ENCODE data around the gene SERINC5.

The SERINC5 gene

DNA sequence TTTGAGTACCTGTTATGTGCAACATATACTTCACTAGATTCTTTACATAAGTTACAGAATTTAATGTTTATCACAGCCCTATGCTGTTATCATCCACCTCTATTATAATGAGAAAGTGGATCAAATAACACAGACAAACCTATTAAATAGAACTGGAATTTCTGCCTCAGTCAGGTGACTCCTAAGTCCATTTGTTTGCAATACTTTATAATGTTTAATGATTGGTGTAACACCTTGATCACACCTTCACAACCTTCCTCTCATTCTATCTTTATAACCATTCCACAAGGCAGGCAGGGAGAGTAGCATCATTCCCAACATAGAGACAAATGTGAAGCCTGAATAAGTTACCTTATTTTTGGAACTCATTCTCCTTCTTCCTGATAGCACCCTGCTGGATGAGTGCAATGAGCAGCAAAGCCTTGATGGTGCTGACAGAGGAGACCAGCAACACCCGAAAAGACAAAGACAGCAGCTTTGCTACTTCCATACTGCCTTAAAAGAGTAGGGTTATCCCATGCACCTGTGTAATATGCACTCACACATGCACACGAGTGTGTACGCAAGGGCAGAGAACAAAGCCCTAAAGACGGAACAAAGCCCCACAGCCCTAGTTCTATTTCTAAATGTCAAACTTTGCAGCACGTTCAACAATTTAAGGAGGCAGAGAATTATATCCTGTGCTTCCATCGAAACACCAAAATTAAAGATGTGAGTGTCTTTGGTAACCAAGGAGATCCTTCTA is 30.5 kb downstream of the SERINC5 start:
- TF ChIP-seq, protein P1, sequence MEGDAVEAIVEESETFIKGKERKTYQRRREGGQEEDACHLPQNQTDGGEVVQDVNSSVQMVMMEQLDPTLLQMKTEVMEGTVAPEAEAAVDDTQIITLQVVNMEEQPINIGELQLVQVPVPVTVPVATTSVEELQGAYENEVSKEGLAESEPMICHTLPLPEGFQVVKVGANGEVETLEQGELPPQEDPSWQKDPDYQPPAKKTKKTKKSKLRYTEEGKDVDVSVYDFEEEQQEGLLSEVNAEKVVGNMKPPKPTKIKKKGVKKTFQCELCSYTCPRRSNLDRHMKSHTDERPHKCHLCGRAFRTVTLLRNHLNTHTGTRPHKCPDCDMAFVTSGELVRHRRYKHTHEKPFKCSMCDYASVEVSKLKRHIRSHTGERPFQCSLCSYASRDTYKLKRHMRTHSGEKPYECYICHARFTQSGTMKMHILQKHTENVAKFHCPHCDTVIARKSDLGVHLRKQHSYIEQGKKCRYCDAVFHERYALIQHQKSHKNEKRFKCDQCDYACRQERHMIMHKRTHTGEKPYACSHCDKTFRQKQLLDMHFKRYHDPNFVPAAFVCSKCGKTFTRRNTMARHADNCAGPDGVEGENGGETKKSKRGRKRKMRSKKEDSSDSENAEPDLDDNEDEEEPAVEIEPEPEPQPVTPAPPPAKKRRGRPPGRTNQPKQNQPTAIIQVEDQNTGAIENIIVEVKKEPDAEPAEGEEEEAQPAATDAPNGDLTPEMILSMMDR (IDR thresholded peaks at IDR 0.05; ENCODE audit: poor library complexity, severe bottlenecking) = no peak
- no peaks in the 10 kb centered on the region for H3K4me1 ChIP-seq (ENCODE audit: insufficient read depth, poor library complexity, severe bottlenecking)
- no peaks in the 10 kb centered on the region for H3K27me3 ChIP-seq (ENCODE audit: insufficient read depth, poor library complexity, severe bottlenecking)
- no peak overlapping the region for H3K27ac ChIP-seq (ENCODE audit: poor library complexity, severe bottlenecking)
- ATAC-seq (ENCODE audit: low read depth) = no peak
- DNase-seq (ENCODE audit: low spot score) = no peak
- H3K9me3 ChIP-seq (ENCODE audit: severe bottlenecking) = no peaks in the 10 kb centered on the region
- no peaks in the 10 kb centered on the region for H3K36me3 ChIP-seq (ENCODE audit: low read depth)
- H3K4me3 ChIP-seq (ENCODE audit: severe bottlenecking) = no peak overlapping the region

DNA sequence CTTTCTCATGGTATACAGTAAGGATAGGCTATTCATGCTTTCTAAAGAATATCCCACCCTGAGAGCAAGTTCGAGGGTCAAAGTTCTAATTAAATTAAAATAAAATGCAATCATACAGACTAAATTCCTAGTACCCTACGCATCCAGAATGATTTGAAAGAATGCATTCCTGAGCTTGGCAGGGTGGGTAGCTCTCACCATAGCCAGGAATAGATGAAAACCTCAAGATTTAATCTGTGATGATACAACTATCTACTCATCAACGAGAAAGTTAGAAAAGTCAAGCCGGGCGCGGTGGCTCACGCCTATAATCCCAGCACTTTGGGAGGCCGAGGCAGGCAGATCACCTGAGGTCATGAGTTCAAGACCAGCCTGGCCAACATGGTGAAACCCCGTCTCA is 32.3 kb downstream of the SERINC5 start:
- H3K36me3 ChIP-seq (ENCODE audit: low read depth) = no peaks in the 10 kb centered on the region
- TF ChIP-seq, protein P1 (IDR thresholded peaks at IDR 0.05; ENCODE audit: poor library complexity, severe bottlenecking) = no peak
- H3K27me3 ChIP-seq (ENCODE audit: insufficient read depth, poor library complexity, severe bottlenecking) = no peaks in the 10 kb centered on the region
- H3K27ac ChIP-seq (ENCODE audit: poor library complexity, severe bottlenecking) = no peak overlapping the region
- H3K4me3 ChIP-seq (ENCODE audit: severe bottlenecking) = no peak overlapping the region
- DNase-seq (ENCODE audit: low spot score) = no peak
- no peaks in the 10 kb centered on the region for H3K4me1 ChIP-seq (ENCODE audit: insufficient read depth, poor library complexity, severe bottlenecking)
- no peaks in the 10 kb centered on the region for H3K9me3 ChIP-seq (ENCODE audit: severe bottlenecking)
- no peak for ATAC-seq (ENCODE audit: low read depth)

DNA sequence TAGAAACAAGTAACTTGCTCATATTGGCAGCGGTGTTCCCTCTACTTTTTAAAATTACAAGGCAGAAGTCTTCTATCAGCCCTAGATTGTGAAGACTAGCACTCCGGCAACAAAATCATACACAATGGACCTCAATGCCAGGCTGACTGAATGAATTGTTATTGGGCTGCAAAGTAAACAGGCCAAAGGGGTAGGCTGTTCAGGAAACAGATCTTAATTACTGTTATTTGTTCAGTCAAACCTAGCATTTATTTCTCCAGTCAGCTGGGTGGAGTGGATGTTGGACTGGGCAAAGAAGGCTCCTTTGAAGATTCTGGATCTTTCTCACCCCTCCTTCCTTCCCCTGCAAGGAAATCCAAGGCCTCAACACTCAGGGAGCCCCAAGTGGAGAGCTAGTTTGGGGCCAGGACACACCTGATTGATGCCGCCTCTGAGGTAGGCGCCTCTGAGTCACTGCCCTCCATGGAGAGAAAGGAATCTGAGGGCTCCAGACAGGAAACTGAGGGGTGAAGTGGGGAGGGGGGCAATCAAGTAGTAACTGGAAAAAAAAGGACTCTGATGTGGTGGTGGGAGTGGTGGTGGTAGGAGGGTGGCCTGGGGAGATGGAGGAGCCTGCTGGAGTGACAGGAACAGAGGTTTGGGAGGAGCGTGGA is 35.5 kb downstream of the SERINC5 start:
- ATAC-seq (ENCODE audit: low read depth) = no peak; the same call in 2 of the 3 replicates
- Histone ChIP-seq H3K27me3 (ENCODE audit: insufficient read depth, poor library complexity, severe bottlenecking) (no peaks in the 10 kb centered on the region), H3K36me3 (ENCODE audit: low read depth) (no peaks in the 10 kb centered on the region), H3K27ac (ENCODE audit: poor library complexity, severe bottlenecking) (no peak overlapping the region), H3K9me3 (ENCODE audit: severe bottlenecking) (no peaks in the 10 kb centered on the region), H3K4me1 (ENCODE audit: insufficient read depth, poor library complexity, severe bottlenecking) (no peaks in the 10 kb centered on the region), H3K4me3 (ENCODE audit: severe bottlenecking) (no peak overlapping the region)
- TF ChIP-seq, protein P1 (IDR thresholded peaks at IDR 0.05; ENCODE audit: poor library complexity, severe bottlenecking) = no peak
- DNase-seq (ENCODE audit: low spot score) = no peak

DNA sequence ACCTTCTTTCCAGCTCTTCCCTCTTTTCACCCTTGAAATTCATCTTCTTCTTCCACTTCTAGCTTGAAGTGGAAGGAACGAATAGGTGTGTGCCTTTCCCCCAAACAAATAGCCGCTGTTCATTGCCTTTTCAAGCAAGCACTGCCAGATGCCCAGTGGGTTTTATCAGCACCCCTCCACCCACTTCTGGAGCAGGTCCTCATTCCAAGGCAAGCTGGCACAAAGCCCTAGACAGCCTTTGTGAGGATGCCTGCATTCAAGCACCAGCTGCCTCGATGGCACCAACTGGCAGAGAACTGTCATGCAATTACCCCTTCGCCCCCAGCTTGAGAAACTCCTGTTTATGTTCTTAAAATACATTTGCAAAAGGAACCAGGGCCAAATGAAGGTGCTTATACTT is 36.5 kb downstream of the SERINC5 start:
- ATAC-seq (ENCODE audit: low read depth) = no peak
- Histone ChIP-seq H3K36me3 (ENCODE audit: low read depth) (no peaks in the 10 kb centered on the region), H3K9me3 (ENCODE audit: severe bottlenecking) (no peaks in the 10 kb centered on the region), H3K27me3 (ENCODE audit: insufficient read depth, poor library complexity, severe bottlenecking) (no peaks in the 10 kb centered on the region), H3K4me1 (ENCODE audit: insufficient read depth, poor library complexity, severe bottlenecking) (no peaks in the 10 kb centered on the region), H3K4me3 (ENCODE audit: severe bottlenecking) (no peak overlapping the region), H3K27ac (ENCODE audit: poor library complexity, severe bottlenecking) (no peak overlapping the region)
- DNase-seq (ENCODE audit: low spot score) = no peak
- TF ChIP-seq, protein P1 (IDR thresholded peaks at IDR 0.05; ENCODE audit: poor library complexity, severe bottlenecking) = no peak

DNA sequence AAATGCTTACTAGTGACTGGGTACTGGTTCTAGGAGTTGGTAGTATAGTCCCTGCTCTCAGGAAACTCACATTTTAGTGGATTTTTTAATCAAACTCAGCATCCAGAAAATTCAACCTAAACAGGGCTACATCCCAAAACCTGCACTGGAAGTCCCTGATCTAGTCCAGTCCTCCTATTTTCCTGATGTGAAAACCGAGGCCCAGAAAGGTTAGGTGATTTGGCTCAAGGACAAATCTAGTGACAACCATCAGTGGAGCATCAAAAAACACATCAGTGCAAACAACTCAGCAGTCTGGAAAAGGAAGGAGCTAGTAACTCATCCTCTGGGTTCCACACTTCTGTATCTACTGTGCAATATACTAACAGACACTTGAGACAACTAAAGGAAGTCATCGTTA is 38.2 kb downstream of the SERINC5 start:
- ATAC-seq (ENCODE audit: low read depth) = no peak
- no peaks in the 10 kb centered on the region for H3K4me1 ChIP-seq (ENCODE audit: insufficient read depth, poor library complexity, severe bottlenecking)
- H3K36me3 ChIP-seq (ENCODE audit: low read depth) = no peaks in the 10 kb centered on the region
- H3K4me3 ChIP-seq (ENCODE audit: severe bottlenecking) = no peak overlapping the region
- H3K27ac ChIP-seq (ENCODE audit: poor library complexity, severe bottlenecking) = no peak overlapping the region
- DNase-seq (ENCODE audit: low spot score) = no peak
- no peaks in the 10 kb centered on the region for H3K27me3 ChIP-seq (ENCODE audit: insufficient read depth, poor library complexity, severe bottlenecking)
- H3K9me3 ChIP-seq (ENCODE audit: severe bottlenecking) = no peaks in the 10 kb centered on the region
- TF ChIP-seq, protein P1 (IDR thresholded peaks at IDR 0.05; ENCODE audit: poor library complexity, severe bottlenecking) = no peak
